Suppressor macrophage treated with lipopolysaccharide for 1 hour (primary cell): ENCODE measurements around the gene GREB1L.

Experiments
- DNase-seq, 3 donors: peaks; one replicate each; pipeline ENCODE4 v3.0.0-alpha.2; 2020 to 2022

GREB1L gene

DNA sequence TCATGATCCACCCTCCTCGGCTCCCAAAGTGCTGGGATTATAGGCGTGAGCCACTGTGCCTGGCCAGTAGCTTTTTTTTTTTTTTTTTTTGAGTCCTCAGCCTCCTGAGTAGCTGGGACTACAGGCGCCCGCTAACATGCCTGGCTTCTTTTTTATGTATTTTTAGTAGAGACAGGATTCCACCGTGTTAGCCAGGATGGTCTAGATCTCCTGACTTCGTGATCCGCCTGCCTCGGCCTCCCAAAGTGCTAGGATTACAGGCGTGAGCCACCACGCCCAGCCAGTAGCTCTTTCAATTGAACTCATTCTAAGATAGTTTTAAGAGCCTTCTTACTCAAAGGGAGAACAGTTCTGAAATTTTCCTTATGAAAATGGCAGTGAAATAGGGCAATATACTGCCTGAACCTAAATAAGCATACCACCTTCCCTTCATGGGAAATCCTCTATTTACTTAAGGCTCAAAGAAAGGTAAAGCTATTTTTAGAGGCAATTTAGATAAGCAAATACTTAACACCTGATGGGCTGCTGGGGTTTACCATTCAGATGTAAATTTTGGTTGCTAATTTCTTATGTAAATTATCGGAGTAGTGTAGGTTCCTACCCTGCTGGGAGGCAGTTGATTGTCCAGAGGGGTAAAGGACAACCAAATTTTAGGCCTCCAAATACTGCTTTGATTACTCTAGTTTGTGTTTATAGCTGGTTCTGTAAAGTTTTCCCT, 144.7 kb downstream of the GREB1L start:
- no peak for DNase-seq

DNA sequence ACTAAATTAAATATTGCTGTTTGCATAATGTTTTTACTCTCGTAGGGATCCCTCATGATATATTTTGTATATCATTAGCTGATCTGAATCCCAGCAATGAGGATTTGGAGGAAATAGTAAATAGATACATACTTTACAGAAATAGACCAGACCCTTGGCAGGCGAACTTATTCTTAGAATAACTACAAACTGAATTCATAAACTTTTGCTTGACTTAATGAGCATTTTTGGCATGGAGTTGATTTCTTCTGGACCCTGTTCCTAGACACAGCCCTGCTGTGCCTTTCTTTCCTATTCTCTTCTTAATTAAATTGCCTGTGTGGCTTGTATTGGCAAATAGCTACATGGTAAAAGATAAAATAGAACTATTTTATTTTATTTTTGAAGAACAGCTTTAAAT, 145.9 kb downstream of the GREB1L start:
- DNase-seq = no peak

DNA sequence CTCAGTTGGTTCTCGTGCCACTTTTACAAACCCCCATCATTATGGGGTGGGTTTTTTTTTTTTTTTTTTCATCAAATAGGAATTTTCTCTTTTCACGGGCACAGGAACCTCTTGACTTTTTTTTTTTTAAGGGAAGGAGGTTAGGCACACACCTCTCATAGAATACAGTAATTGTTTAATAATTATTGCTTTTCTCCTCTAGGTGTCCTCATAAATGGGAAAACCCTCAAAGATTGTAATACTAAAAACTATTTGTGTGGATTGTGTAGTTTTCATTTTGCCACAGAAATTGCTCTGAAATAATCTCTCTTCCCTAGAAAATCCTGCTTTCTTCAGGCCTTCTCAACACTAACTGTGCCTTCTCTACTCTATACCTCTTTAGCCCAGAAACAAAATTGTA, 147.3 kb downstream of the GREB1L start:
- no peak for DNase-seq

DNA sequence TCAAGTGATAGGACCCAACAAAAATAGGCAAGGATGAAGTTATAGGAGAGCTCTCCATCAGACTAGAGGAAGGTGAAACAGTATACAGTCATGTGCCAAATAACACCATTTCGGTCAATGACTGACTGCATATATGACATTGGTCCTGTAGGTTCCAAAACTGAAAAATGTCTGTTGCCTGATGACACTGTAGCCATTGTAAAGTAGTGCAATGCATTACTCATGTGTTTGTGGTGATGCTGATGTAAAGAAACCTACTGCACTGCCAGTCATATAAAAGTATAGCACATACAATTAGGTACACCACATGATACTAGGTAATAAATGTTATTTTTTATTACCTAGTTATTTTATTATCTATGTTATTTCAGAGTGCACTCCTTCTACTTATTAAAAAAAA, 147.9 kb downstream of the GREB1L start:
- DNase-seq = no peak

DNA sequence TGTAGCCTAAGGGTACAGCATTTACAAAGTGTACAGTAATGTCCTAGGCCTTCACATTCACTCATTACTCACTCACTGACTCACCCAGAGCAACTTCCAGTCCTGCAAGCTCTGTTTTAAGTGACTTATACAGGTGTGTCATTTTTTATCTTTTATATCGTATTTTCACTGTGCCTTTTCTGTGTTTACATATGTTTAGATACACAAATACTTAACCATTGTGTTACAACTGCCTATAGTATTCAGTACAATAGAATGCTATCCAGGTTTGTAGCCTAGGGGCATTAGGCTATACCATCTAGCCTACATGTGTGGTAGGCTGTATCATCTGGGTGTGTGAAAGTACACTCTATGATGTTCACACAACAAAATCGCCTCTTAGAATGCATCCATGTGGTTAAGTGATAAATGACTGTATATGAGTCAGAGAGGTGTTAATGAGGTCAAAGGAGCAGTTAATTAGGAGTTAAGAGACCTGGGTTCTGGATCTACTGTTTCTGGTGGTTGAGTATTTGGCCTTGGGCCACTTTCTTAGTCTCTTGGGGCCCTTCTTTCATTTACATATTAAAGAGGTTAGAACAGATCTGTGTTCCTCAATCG, 149.1 kb downstream of the GREB1L start:
- no peak for DNase-seq

DNA sequence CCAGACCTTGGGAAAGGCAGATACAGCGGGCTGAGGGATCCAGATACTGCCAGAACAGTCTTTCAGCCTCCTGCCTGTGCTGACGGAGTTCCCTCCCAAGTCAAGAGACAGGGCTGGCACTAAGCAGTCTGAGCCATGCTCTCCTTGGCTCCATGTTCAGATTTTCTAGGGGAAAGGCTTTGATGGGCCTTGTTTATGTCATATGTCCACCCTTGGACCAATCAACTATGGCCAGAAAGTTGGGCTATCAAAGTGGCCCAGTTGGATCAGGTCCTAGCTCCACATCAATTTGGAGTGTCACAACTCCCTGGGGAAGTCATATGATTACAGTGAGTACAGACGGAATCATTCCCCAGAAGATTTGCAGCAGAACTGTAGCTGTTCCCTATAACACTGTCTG, 152.0 kb downstream of the GREB1L start:
- no peak for DNase-seq

DNA sequence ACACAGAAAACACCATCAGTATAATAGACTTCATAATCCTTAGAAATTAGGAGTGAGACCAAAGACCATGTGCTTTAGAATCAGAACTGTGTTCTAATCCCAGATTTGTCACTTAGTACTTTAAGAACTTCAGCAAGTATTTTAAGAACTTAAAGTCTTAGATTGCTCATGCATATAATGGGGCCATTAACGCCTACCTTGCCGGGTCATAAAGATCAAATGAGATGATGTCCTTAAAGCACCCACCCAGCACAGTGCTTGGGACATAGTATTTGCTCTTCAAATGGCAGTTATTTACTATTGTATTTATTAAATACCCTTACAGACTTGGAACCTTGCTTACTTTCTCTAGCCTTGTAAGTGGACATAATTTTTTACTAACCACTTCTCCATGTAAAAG, 156.1 kb downstream of the GREB1L start:
- no peak for DNase-seq

DNA sequence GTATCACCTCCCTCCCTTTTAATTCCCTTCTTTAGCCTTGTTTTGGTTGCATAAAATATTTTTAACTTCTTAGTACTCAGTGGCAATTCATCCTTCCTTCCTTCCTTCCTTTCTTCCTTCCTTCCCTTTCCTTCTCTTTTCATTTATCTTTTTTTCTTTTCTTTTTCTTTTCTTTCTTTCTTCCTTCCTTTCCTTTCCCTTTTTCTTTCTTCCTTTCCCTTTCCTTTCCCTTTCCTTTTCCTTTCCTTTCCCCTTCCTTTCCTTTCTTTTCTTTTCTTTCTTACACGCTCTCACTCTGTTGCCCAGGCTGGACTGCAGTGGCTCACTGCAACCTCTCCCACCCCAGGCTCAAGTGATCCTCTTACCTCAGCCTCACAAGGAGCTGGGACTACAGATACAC, 160.2 kb downstream of the GREB1L start:
- DNase-seq = no peak

DNA sequence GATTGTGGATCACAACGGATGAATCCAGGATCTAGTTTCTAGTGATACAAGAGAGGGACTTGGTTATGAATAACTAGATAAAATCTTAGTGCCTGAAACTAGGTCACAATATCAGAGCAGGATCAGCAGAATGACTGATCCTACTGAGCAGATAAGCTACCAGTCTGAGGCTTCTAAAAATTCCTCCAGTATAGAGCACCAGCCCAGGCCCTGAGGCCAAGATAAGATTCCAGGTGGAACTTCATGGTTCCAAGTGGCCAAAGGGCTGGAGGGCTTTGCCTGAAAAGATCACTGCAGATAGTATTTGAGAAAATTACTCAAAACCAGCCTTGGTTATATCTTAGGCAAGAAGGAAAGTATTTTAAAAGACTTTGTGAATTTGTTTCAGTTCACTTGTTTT, 162.4 kb downstream of the GREB1L start:
- no peak for DNase-seq

DNA sequence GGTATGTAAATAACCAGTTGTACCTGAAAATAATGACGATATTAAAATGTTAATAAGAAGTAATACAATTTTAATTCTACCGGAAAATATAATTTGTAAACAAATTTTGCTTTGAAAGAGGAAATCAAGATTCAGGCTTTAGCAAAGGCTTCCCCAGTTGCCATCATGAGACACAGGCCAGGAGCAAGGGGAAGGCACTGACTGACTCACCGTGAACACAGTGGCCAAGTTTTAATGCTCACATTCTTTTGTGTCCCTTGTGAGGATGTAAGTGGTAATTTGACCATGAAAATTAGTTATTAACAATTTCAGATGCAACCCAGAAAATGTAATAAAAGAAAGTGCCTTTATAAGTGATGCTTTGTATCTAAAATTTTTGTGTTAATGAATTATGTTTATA, 164.1 kb downstream of the GREB1L start:
- DNase-seq = no peak

DNA sequence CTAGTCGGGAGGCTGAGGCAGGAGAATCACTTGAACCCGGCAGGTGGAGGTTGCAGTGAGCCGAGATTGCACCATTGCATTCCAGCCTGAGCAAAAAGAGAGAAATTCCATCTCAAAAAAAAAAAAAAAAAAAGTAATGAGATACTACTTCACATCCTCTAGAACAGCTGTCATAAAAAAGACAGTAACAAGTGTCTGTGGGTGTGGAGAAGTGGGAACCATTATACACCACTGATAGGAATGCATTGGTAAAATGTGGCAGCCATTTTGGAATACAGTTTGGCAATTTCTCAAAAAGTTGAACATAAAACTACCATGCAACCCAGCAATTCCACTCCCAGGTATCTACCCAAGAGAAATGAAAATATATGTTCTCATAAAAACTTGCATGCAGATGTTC, 166.6 kb downstream of the GREB1L start:
- no peak for DNase-seq

DNA sequence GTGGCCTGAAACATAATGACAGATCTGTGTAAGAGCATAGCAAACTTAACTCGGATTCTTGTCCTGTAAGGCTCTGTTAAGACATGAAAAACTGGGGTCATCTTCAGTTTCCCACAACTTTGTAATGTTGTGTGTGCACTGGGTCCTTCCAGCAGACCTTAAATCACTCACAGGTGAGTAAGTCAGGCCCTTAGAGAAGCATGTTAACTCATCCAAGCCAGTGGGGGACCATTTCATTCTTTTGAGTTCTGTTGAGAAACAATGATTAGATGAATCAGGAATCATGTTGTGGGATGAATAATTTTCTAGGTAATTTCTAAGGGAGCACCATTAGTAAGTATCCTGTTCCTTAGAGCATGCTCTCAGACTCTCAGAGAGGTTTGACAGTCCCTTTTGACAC, 191.4 kb downstream of the GREB1L start:
- DNase-seq = no peak

DNA sequence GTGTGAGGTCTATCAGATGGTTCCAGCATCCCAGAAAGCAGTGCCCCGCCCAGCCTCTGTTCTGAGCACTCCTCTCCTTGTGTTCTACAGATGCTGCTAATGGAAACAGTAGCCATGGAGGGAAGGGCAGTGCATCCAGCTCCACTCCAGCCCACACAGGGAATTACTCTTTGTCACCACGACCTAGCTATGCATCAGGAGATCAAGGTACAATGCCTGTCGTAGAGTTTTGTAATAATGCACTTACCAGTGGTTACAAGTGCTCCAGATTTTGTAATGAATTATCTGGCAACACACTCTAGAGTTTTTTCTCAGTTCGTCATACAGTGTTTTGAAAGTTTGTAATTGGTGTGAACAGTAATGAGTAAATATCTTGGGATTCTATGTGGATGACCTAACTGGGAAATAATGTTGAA, 197.4 kb downstream of the GREB1L start:
- peak in 1 of 3 donors; percentile 26 for DNase-seq

DNA sequence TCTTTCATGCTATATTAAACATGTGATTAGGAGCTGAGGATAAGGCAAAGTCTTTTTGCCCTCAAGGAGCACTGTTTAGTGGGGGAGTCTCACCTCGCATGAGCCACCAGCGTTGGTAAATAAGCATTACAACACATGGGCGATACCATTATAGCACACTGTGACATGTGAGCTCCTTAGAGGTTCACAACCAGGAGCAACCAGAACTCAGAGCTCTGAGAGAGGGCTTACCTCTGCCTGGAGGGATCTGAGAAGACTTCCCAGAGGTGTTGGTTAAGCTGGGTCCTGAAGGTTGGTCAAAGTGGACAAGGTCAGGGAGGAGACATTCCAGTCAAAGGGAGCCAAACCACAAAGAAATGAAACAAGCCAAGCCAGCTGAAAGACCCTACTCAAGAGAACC, 199.6 kb downstream of the GREB1L start:
- no peak for DNase-seq

DNA sequence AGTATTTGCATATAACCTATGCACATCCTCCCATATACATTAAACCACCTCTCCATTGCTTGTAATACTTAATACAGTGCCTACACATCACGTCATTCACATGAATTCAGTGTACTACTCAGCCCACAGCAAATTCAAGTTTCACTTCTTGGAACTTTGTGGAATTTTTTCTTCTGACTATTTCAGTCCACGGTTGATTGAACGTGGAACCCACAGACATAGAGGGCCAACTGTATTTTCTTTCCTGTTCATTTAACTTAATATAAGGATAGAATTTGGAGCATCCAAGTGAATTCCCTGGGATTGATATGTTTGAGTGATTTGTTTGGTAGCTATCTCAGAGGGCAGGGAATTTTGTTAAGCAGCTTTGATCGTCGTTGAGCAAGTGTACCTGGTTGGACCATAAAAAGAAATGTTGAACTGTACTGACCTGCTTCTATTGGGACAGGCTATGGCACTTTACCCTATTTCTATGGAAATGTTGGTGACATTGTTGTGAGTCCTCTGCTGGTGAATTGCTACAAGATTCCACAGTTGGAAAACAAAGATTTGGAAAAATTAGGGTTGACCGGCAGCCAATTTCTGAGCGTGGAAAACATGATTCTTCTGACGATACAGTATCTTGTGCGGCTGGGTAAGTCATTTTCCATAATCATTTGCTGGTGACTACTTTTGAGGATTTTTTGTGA, 201.9 kb downstream of the GREB1L start:
- DNase-seq = no peak

DNA sequence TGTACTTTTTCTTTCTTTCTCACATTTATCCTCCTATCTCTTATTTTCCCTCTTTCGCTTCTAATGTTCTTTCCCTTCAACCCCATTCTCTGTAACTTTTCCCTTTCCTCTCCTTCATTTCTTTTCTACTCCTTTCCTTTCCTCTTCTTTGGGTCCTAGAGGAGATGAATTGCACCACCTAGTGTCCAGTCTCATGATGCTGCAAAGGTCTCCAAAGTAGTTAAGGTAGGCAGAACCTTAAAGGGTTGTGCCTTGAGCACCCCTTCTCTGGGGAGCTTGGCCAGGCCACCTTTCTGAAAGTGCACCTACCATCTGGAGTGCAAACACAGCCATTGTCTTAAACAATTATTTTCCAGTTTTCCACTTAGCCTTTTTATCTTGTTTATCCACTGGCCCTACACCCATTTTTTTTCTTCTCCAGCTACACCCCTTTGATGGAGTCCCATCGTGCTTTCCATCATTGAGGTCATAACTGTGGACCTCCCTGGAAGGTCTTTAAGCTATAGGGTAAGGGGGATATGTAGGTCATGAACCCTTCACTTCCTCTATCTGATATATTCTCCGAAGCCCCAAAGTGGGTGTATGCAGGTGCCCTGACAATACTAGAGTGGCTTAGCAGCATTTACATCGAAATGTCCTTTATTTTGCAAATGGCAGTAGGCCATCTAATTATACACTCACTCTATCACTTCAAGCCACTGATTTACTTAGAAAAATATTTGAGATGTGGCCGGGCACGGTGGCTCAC, 202.6 kb downstream of the GREB1L start:
- DNase-seq = peak; percentile 30 to 41 (median 31)

DNA sequence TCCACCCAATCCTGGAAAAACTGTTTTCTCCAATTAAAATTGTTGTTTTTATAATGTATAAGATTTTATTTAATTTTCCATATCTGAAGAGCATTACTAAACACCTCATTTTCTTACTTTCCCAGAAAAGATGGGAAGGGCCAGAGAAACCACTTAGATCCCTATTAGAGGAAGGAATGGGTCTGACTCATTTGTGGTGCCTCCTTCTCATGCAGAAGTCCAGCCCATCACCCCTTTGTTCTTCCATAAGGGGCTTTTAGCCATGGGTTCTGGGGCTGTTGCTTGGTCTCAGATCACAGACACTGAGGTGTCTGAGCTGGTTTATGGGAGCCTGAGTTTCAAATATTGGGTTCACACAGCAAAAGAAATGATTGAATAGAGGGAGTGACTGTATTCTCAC, 206.3 kb downstream of the GREB1L start:
- peak; percentile 27 to 42 (median 31) for DNase-seq

DNA sequence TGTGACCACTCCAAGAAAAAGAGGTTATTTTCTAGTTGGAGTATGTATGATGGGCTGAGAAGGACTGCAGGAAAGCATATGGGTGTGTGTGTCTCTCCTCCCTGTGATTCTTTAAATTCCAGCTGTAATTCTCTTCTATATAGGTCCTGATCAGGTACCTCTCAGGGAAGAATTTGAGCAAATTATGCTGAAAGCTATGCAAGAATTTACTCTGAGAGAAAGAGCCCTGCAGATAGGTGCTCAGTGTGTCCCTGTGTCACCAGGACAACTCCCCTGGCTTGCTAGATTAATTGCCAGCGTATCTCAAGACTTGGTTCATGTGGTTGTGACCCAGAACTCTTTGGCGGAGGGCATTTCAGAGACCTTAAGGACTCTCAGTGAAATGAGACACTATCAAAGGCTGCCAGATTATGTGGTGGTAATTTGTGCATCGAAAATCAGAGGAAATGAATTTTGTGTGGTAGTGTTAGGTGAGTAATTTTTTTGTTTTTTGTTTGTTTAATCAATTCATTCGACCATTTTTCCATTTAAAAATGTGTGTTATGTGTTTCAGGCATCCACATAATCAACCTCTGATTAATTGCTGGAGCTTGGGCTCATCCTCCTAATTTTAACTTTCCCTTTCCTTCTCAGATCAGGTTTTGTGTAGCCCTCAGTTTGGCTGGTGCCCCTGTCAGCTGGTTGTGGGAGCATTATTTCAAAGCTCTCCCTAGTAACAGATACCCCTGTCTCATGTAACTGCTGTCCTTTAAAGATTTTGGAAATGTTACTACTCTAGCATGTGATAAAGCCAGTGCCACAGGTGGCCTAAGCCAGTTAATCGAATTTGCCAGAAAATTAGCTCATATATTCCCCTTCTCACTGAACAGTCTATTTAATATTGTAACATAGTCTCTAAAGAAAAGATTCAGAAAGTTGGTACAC, 207.6 kb downstream of the GREB1L start:
- DNase-seq = no peak

DNA sequence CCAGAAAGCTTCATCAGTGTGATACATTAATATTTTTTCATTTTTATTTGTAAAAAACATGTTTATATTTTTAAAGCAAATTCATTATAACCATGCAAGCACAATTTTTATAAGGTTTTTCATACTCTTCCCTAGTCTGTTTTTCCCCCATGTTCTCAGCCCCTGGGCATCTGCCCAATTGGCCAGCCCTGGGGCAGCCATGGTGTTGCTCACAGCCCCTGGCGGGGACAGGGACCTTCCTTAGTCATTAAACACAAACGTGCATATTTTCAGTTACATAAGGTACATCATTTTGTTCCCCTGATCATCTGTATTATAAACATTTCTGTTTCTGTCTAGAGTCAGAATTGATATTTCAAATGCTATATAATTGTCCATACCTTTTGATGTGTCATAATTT, 208.5 kb downstream of the GREB1L start:
- no peak for DNase-seq

DNA sequence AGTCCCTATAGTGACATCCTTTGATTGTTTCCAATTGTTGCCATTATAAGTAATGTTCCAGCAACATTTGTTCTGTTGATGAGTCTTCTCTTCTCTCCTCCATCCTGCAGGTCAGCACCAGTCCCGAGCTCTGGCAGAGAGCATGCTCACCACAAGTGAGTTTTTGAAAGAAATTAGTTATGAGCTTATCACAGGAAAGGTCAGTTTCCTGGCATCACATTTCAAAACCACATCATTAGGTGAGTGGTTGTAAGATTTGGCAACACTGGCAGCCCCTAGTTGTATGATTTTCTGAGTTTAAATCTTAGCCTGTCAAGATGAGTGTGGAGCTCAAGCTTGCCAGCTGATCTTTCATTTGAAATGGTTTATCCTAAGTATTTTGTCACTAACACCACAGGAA, 208.9 kb downstream of the GREB1L start:
- no peak for DNase-seq

DNA sequence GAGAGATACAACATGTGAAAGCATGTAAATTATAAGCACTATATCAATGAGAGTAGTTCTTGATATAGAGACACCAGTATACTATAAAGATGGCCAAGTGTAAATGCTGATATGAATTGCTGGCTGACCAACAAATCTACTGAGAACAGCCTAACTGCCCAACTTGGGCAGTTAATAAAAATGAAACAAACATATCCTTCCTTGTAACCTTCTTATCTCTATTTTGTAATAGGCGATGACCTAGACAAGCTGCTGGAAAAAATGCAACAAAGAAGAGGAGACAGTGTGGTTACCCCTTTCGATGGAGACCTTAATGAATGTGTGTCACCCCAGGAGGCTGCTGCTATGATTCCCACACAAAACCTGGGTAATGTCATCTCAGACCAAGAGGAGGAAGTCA, 209.8 kb downstream of the GREB1L start:
- DNase-seq = no peak

DNA sequence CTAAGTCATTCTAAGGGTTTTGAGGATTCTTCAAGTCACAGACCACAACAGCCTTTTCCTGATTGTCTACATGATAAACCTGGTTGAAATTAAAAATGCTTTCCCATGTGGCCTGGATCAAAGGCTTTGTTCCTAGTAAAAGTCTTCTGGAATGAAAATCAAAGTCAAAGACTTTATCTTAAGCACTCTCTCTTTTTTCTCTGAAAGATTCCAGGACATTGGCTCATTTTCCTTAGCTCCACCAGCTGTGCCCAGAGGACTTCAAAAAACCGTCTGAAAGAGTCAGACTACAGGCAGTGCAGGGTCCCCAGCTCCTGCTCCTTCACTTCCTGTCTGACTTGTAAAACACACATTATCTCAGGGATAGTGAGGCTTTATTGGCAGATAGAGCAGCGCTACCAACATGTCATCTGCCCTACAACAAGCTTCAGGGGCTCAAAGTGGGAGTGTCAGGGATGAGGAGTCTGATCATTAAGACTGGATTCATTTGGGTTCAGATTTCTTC, 210.3 kb downstream of the GREB1L start:
- no peak for DNase-seq
